GM15510 (cell line): ENCODE measurements around the gene URAD.

Experiments used
- POLR2A ChIP-seq: IDR thresholded peaks from 3 replicates; pipeline ENCODE4 v1.6.1; 2011; ENCODE audit warnings: borderline replicate concordance; ENCODE audit not compliant: insufficient read length; ENCODE audit errors: extremely low read depth

The URAD gene

DNA sequence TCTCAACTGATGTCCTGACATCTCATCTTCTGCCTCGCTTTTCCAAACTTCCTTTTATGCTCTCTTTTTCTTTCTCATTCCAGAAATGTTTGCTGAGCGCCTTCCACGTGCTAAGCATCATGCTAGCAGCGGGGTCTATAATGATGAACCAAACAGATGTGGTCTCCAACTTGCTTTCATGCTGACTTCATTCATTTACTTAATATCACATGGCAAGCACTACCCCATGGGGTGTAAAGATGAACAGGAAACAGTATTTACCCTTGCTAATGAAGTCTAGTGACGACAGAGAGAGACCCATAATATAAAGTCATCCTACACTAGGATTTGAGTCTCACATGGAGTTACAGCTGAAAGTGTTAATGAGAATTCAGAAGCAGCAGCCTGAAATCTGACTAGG, 21.6 kb upstream of the URAD start:
- no peak for TF ChIP-seq POLR2A

- TF ChIP-seq POLR2A, result no peak
Measured at GRCh38 chr13:28002886-28003698, 14.6 kb upstream of the URAD start.

GRCh38 chr13:28001837-28002473, 13.5 kb upstream of the URAD start:
- no peak for TF ChIP-seq POLR2A

GRCh38 chr13:28001049-28001448, 12.6 kb upstream of the URAD start:
- TF ChIP-seq POLR2A, result no peak

DNA sequence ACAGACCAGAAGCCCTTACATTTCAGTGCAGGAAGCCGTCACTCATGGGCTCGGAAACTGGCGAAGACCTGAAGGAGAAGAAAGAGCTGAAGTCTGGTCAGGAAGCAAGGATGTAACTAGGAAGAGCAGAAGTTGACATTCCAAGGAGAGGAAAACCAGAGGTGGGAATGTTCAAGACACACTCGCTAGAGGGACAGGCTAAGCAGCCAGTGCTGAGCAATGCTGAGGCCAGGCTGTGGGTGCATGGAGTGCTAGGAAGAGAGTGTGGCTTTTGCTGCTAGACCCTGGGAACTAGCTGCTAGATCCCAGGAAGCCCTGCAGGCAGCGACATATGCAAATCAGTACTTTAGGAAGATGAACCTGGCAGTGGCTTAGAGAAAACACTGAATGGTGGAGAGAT, 12.1 kb upstream of the URAD start:
- no peak for TF ChIP-seq POLR2A

DNA sequence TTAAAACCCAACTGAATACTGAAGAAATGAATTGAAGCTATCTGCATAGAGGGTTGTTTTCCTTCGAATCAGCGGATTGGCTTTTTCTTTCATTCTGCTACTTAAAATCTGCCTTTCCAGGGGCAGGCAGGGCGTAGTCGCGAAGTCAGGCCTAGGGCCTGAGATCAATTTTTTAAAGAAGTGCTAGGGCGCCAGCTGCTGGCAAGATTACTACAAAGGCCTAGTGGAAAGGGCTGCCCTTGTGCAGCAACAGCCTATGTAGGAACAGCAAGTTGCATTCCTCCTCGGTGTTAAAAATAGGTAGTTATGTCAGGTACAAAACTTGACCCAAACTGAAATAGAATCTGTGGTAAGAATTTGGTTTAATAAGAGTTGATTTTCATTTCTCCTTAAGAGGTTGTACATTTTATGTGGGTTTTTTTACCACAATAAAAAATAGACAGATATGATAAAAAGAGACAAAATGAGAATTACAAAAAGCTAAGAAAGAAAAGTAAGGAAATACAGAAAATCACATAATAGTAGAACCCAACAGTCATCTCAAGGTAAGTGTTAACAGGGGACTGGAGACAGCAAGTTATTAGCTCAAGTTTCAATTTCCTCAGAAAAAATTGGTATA, 9.5 kb upstream of the URAD start:
- TF ChIP-seq POLR2A, result no peak

DNA sequence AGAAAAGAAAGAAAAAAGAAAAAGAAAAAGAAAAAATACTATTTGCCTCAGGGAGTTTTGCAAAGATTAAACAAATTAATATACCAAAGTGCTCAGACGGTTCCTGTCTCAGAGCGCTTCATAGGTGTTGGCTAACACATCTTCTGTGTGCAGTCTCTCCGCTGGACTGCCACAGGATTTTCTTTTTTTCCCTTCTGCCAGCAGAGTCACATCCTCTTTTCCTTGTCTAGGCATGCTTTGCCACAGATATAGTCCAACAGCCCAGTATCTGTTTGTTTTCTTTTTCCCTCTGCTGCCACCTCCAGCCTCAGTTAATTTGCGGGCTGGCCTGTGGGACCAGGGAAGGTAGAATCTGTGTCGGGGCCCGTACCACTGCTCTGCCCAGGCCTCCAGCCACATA, 3.4 kb upstream of the URAD start:
- TF ChIP-seq POLR2A, result no peak

GRCh38 chr13:27985600-27985999, 2.9 kb downstream of the URAD start:
- no peak for TF ChIP-seq POLR2A

DNA sequence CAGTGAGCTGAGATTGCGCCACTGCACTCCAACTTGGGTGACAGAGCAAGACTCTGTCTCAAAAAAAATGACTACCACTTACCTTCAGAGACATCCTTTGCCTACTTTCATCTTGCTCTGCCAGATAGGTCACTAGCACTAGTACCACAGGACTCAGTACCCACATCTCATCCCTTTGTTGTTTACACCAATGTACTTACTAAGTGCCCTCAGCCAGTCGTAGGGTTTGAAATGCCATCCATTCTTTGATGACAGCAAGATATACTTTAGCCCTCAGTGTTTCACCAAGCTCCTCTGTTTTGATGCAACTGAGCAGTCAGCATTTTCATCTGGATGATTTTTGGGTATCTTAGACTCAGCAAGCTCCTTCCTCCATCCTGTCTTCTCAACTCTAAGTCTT, 6.1 kb downstream of the URAD start:
- no peak for TF ChIP-seq POLR2A

DNA sequence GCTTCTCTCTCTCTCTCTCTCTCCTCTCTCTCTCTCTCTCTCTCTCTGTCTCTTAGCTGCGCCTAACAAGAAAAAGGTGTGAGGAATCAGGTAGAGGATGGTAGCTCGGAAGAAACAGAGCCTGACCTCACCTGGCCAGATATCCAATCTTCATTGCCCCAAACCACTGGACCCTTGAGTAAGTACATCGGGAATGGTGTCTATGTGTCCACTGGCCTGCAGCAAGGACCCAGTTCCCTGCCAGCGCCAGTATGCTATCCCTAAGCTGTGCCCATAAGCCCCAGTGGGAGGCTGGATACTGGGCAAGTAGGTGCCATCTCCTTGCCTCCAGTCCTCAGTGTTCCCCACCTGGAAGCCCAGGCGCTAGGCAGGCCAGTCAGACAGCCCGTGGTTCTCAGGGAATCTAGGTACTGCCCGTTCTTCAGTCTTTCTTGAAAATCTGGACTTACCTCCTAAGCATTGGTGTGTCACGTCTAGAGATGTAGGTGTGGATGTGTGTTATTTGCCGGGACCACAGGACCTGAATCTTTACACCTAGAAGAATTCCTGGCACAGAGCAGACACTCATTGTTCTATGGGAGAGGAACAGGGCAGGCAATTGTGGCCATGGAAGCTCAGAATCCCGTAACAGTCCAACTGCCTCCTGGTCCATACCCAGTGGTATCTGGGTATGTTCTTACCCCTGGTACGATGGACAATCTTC, 7.3 kb downstream of the URAD start:
- TF ChIP-seq POLR2A, result no peak

DNA sequence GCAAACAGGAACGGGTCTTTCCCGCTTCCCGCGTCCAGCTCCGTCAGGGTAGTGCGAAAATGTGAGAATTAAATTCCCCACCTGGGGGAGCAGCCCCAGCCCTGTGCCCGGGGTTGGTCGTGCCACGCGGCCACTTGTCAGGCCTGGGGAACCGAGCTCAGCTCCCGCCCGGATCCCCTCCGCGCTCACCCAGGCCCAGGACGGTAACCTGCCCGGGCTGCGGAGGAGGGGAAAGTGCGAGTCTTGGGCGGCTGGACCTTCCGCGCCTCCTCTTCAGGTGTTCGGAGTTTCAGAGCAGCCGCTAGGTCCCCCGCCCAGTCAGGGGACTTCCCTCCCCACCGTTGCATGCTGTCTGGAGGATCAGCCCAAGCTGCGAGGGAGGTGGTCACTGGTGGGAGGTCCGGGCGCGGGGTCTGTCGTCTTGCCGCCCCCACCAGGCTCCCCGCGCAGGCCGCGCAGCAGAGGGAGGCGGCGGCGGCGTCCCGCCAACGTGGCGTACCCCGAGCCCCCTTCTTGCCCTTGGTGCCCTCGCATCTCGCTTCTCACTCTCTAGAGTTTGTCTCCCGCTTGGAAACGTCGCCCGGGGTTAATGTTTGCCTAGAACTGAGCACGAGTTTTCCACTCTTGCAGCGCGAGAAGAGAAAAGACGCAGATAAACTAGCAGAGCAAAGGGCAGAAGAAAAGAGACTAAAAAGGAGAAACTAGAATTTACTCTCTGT, 8.1 kb downstream of the URAD start:
- no peak for TF ChIP-seq POLR2A

GRCh38 chr13:27979765-27980279, 8.7 kb downstream of the URAD start:
- TF ChIP-seq POLR2A, result no peak

DNA sequence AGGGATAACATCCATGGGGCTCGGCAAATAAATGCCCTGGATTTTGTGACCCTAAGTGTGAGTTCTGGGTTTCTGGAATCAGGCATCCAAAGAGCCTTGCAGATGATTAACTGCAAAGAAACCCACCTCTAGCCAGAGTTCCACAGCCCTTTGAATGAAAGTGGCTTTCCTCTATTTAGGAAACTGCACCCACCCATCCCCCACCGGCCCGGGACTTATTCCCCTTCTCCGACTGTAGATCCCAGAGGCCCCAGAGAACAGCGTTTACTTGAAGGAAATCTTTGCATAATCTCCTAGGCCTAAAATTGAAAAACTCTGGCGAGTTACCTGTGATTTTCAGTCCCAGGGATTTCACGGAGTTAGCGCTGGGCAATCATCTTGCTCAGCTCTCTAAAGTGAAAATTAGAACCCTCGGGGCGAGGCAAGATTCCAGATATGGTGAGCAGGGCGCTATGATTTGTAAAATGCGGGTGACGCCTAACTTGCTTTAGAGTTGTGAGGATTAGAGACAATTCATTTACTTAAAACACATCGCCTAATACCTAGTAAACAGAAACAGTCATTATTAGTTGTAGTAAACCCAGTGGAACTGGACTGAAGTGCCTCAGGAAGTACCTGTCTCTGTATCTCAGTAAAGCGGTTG, 9.4 kb downstream of the URAD start:
- TF ChIP-seq POLR2A, result no peak
